ENCODE data around the gene PARP12. TPM values are rescaled to one million over a fixed set of nuclear protein-coding genes. Genes with fewer than 3 reads are reported as not detected.

PARP12 gene
- total and polyA plus RNA-seq, 9 donors = 15.7 to 43.5 (median 23.2) TPM

GRCh38 chr7:140007051-140007690 is 55.6 kb downstream of the PARP12 start:
- Histone ChIP-seq H3K36me3 (no peaks in the 10 kb centered on the region), H3K4me3 (no peak overlapping the region), H3K9me3 (no peaks in the 10 kb centered on the region), H3K4me1 (ENCODE audit: insufficient read depth) (no peaks in the 10 kb centered on the region), H3K27ac (no peak overlapping the region), H3K27me3 (no peaks in the 10 kb centered on the region)
- 88 to 92% (median 92%) methylated on average over 11 of the region's 11 CpGs for WGBS, 3 donors
- TF ChIP-seq EP300 (IDR thresholded peaks at IDR 0.05) (no peak), POLR2A (IDR thresholded peaks at IDR 0.05) (no peak), CTCF (IDR thresholded peaks at IDR 0.05) (no peak)
- intact Hi-C loops (cut with DNase I) = loop anchor here in 2 of 4 donors (5.0 to 10.0 kb wide), 4 partner anchors 225 to 510 kb away; no protein-coding TSS in a partner anchor
- DNase-seq = no peak

- no peak overlapping the region for H3K4me3 ChIP-seq
- H3K36me3 ChIP-seq = no peaks in the 10 kb centered on the region
- TF ChIP-seq EP300 (IDR thresholded peaks at IDR 0.05) (no peak), POLR2A (IDR thresholded peaks at IDR 0.05) (no peak)
- no peak overlapping the region for H3K27ac ChIP-seq
- WGBS, 3 donors = 95% methylated on average over 10 of the region's 10 CpGs
- DNase-seq = no peak
- H3K9me3 ChIP-seq = no peaks in the 10 kb centered on the region
- intact Hi-C loops (cut with DNase I) = loop anchor here in 2 of 4 donors (5.0 to 10.0 kb wide), 4 partner anchors 224 to 509 kb away; no protein-coding TSS in a partner anchor
- no peaks in the 10 kb centered on the region for H3K4me1 ChIP-seq (ENCODE audit: insufficient read depth)
- no peaks in the 10 kb centered on the region for H3K27me3 ChIP-seq
Measured at GRCh38 chr7:140006600-140006999, 56.2 kb downstream of the PARP12 start.

DNA sequence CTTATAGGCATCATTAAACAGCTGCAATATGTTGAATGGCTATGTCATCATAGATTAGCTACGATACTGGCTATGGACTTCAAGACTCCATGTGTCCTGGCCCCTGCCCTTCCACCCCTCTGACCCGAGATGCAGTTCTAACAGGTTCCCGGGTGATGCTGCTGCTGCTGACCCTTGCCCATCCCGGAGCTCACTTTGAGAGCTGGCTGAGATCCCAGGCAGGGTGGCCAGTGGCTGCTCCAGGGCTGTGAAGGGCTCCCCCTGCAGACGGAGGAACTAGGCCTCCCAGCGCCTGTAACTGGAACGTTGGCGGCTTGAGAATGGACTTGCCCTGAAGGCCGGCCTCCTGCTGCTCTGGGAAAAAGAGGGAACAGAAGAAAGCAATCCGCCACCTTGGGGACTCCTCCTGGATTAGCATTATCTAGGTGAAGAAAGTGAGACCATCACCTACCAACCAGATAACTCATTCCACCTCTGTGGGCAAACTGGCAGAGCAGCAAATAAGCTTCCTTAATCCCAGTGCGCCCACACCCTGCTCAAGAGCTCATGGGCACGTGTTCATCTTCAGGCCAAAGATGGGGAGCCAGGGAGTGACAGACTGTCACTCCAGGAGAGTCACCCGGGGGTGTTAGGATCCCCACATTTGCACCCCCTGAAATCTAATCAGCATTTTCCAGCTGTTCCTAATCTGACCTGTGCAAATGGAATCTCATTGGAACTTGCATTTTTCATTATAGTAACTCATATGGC is 56.8 kb downstream of the PARP12 start:
- Histone ChIP-seq H3K36me3 (no peaks in the 10 kb centered on the region), H3K4me3 (no peak overlapping the region), H3K27me3 (no peaks in the 10 kb centered on the region), H3K4me1 (ENCODE audit: insufficient read depth) (no peaks in the 10 kb centered on the region), H3K9me3 (no peaks in the 10 kb centered on the region), H3K27ac (no peak overlapping the region)
- intact Hi-C loops (cut with DNase I) = loop anchor here in 2 of 4 donors (5.0 to 10.0 kb wide), 4 partner anchors 224 to 509 kb away; no protein-coding TSS in a partner anchor
- 55 to 61% (median 57%) methylated on average over 13 of the region's 13 CpGs for WGBS, 3 donors
- no peak for DNase-seq
- TF ChIP-seq EP300 (IDR thresholded peaks at IDR 0.05) (no peak), CTCF (IDR thresholded peaks at IDR 0.05) (no peak), POLR2A (IDR thresholded peaks at IDR 0.05) (no peak)

DNA sequence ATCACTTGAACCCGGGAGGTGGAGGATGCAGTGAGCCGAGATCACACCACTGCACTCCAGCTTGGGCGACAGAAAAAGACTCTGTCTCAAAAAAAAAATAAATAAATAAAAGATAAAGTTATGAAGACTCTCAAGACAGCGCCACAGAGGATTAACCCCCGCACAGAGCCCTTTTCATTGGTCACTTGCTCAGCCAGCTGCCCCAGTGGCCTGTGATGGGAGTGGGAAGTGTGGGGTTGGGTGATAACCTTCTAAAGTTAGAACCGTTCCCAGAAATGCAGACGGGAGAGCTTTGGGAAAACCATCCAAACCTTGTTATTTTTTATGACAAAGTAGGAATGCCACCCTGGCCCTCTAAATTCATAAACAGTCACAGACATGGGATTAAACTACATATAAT is 57.4 kb downstream of the PARP12 start:
- DNase-seq = no peak
- TF ChIP-seq POLR2A (IDR thresholded peaks at IDR 0.05) = no peak
- no peak for TF ChIP-seq CTCF (IDR thresholded peaks at IDR 0.05)
- TF ChIP-seq EP300 (IDR thresholded peaks at IDR 0.05) = no peak
- H3K27me3 ChIP-seq = no peaks in the 10 kb centered on the region
- no peaks in the 10 kb centered on the region for H3K36me3 ChIP-seq
- H3K4me1 ChIP-seq (ENCODE audit: insufficient read depth) = no peaks in the 10 kb centered on the region
- 63 to 72% (median 67%) methylated on average over 7 of the region's 7 CpGs for WGBS, 3 donors
- no peak overlapping the region for H3K27ac ChIP-seq
- H3K9me3 ChIP-seq = no peaks in the 10 kb centered on the region
- intact Hi-C loops (cut with DNase I) = loop anchor here in 2 of 4 donors (5.0 to 10.0 kb wide), 4 partner anchors 223 to 508 kb away; no protein-coding TSS in a partner anchor
- H3K4me3 ChIP-seq = no peak overlapping the region

Measured in ovary (tissue), 9 donors.